ENCODE data around the gene RHBDF2. TPM values are rescaled to one million over a fixed set of nuclear protein-coding genes. Genes with fewer than 3 reads are reported as not detected.

The RHBDF2 gene
- total RNA-seq, 1 experiment from 2014 or later, result 33.0 TPM

GRCh38 chr17:76497699-76497978, 3.6 kb downstream of the RHBDF2 start (continued):
- TF ChIP-seq ARID4B (CRISPR knock-in tag; IDR thresholded peaks at IDR 0.05; ENCODE audit: borderline replicate concordance), result no peak
- no peak for TF ChIP-seq ZNF219 (CRISPR knock-in tag; IDR thresholded peaks at IDR 0.05; ENCODE audit: borderline replicate concordance)
- TF ChIP-seq PRRX2 (CRISPR knock-in tag; IDR thresholded peaks at IDR 0.05), result no peak
- TF ChIP-seq CTCF (IDR thresholded peaks at IDR 0.05), result no peak
- no peak for TF ChIP-seq GABPB1 (CRISPR knock-in tag; IDR thresholded peaks at IDR 0.05)
- no peak for TF ChIP-seq USF1 (CRISPR knock-in tag; IDR thresholded peaks at IDR 0.05)
- no peak for TF ChIP-seq ZNF263 (CRISPR knock-in tag; IDR thresholded peaks at IDR 0.05; ENCODE audit: low read depth)
- no peak for TF ChIP-seq ATF2 (CRISPR knock-in tag; IDR thresholded peaks at IDR 0.05; ENCODE audit: borderline replicate concordance, low read depth)
- no peak for TF ChIP-seq IRF2 (CRISPR knock-in tag; IDR thresholded peaks at IDR 0.05; ENCODE audit: borderline replicate concordance, low read depth)

- Mint-ChIP-seq H3K36me3 (no peaks in the 10 kb centered on the region), H3K27ac (no peak overlapping the region), H3K4me1 (peaks cover 49% of the 10 kb centered on the region), H3K27me3 (ENCODE audit: low read depth) (peaks cover 5% of the 10 kb centered on the region), H3K9me3 (no peaks in the 10 kb centered on the region), H3K4me3 (no peak overlapping the region)
- ATAC-seq, result no peak
- no peak for TF ChIP-seq ETV6 (CRISPR knock-in tag; IDR thresholded peaks at IDR 0.05)
- TF ChIP-seq JUN (CRISPR knock-in tag; IDR thresholded peaks at IDR 0.05), result no peak
- TF ChIP-seq ERG (CRISPR knock-in tag; IDR thresholded peaks at IDR 0.05), result no peak
- no peak for TF ChIP-seq E2F4 (CRISPR knock-in tag; IDR thresholded peaks at IDR 0.05; ENCODE audit: borderline replicate concordance, low read depth)
- no peak for TF ChIP-seq HMGA2 (CRISPR knock-in tag; IDR thresholded peaks at IDR 0.05)
- TF ChIP-seq NR2C2 (CRISPR knock-in tag; IDR thresholded peaks at IDR 0.05), result no peak
- no peak for TF ChIP-seq CBFB (CRISPR knock-in tag; IDR thresholded peaks at IDR 0.05; ENCODE audit: low read depth)
- no peak for TF ChIP-seq OVOL2 (CRISPR knock-in tag; IDR thresholded peaks at IDR 0.05; ENCODE audit: borderline replicate concordance)
- TF ChIP-seq GRHL2 (CRISPR knock-in tag; IDR thresholded peaks at IDR 0.05; ENCODE audit: insufficient replicate concordance, severe bottlenecking), result no peak
- TF ChIP-seq SMAD4 (CRISPR knock-in tag; IDR thresholded peaks at IDR 0.05), result no peak
- CTCF ChIA-PET, result interaction anchor here (1.0 to 4.3 kb wide), 2 partner anchors 37 to 47 kb away, joined by 3 to 30 read pairs; no protein-coding TSS in a partner anchor
- POLR2A ChIA-PET, result no interaction called here
- no peak for DNase-seq (ENCODE audit: low spot score)
Measured at GRCh38 chr17:76496464-76496863, 4.8 kb downstream of the RHBDF2 start.

All from WTC11 (cell line).